Endothelial cell of umbilical vein (primary cell): Measurements from ENCODE around the gene A4GNT. TPM values are rescaled to one million over a fixed set of nuclear protein-coding genes. Genes with fewer than 3 reads are reported as not detected.

ENCODE experiments used
- BruUV-seq: library from RNA; stranded (reverse); fragments of 400-500 nt; replicated peaks from 2 replicates; lab custom pipeline; 2021; lab: Mats Ljungman, UMichigan
- CTCF ChIA-PET: fragments of 300-600, 350-600 bp; sonication (Branson Sonifier 250); formaldehyde crosslinking; loops from one replicate; lab custom pipeline; 2021; ENCODE audit warnings: antibody characterized with exemption, inconsistent platforms; lab: Charles Lee
- POLR2A ChIA-PET: fragments of 300-600, 350-600 bp; sonication (Branson Sonifier 250); formaldehyde crosslinking; loops from one replicate; lab custom pipeline; 2021; ENCODE audit warnings: antibody characterized with exemption, inconsistent platforms; lab: Charles Lee
- DNase-seq: peaks from one replicate; pipeline ENCODE4 v3.0.0-alpha.2; 2011; ENCODE audit warnings: low read depth, low spot score
- FAIRE-seq: peaks from 2 replicates; lab custom pipeline; 2011; peaks lifted over from hg19 to GRCh38; lab: Jason Lieb, UNC
- H2AFZ ChIP-seq: 2 replicates; pipeline ENCODE4 v1.6.0; 2012; ENCODE audit warnings: low read depth, low read length, control low read depth, inconsistent platforms
- H3K27ac ChIP-seq: 2 replicates; pipeline ENCODE4 v1.5.1; 2011; ENCODE audit warnings: low read depth, mild to moderate bottlenecking, control low read depth, low read length, moderate library complexity; ENCODE audit not compliant: insufficient read depth
- H3K27me3 ChIP-seq, 2 experiments: 2 replicates each; pipeline versions ENCODE4 v1.6.0 to v1.6.1; 2011; ENCODE audit warnings: low read length in 2 of 2, mixed read lengths in 1 of 2; ENCODE audit not compliant: control insufficient read depth in 2 of 2, insufficient read depth in 2 of 2
- H3K36me3 ChIP-seq, 2 experiments: 2 replicates in 1 of 2; 3 replicates in 1 of 2; pipeline ENCODE4 v1.5.1; 2011; ENCODE audit warnings: low read length in 2 of 2, mild to moderate bottlenecking in 1 of 2, moderate library complexity in 1 of 2; ENCODE audit not compliant: control insufficient read depth in 2 of 2, insufficient read depth in 2 of 2; ENCODE audit errors: extremely low read depth in 1 of 2
- H3K4me1 ChIP-seq: 3 replicates; pipeline ENCODE4 v1.5.1; 2011; ENCODE audit warnings: mild to moderate bottlenecking, low read length; ENCODE audit not compliant: control insufficient read depth, insufficient read depth; ENCODE audit errors: extremely low read depth
- H3K4me2 ChIP-seq: 2 replicates; pipeline ENCODE4 v1.6.1; 2011; ENCODE audit warnings: low read length, control low read depth, mixed read lengths; ENCODE audit not compliant: insufficient read depth
- H3K4me3 ChIP-seq, 3 experiments: fragments of 200-600 bp in 1 of 3; sonication (generic), shearing (Covaris generic) in 1 of 3; replicated peaks in 1 of 3; 2 replicates each; pipeline ENCODE4 v1.5.1; 2011 to 2016; ENCODE audit warnings: control low read depth in 3 of 3, low read length in 3 of 3, mild to moderate bottlenecking in 2 of 3, inconsistent platforms in 1 of 3, low read depth in 1 of 3, moderate library complexity in 1 of 3; ENCODE audit not compliant: insufficient read depth in 1 of 3
- H3K79me2 ChIP-seq: 2 replicates; pipeline ENCODE4 v1.6.0; 2012; ENCODE audit warnings: low read length, inconsistent platforms; ENCODE audit not compliant: control insufficient read depth, insufficient read depth
- H3K9ac ChIP-seq: replicated peaks from 2 replicates; pipeline ENCODE3; 2011; ENCODE audit warnings: low read length, control low read depth; ENCODE audit not compliant: insufficient read depth; ENCODE audit errors: extremely low read depth
- H3K9me1 ChIP-seq: replicated peaks from 3 replicates; pipeline ENCODE4 v1.6.0; 2011; ENCODE audit warnings: mild to moderate bottlenecking, low read length; ENCODE audit not compliant: control insufficient read depth, insufficient read depth; ENCODE audit errors: extremely low read depth
- H3K9me3 ChIP-seq: replicated peaks from 2 replicates; pipeline ENCODE4 v1.5.1; 2012; ENCODE audit warnings: low read length, inconsistent platforms; ENCODE audit not compliant: control insufficient read depth, insufficient read depth
- H4K20me1 ChIP-seq: replicated peaks from 2 replicates; pipeline ENCODE3; 2011; ENCODE audit warnings: mild to moderate bottlenecking, low read length; ENCODE audit not compliant: control insufficient read depth, insufficient read depth; ENCODE audit errors: extremely low read depth
- CTCF ChIP-seq, 2 donors: IDR thresholded peaks; 1 replicate in 1 of 2; 2 replicates in 1 of 2; pipeline ENCODE4 v1.5.1; 2011; ENCODE audit warnings: low read length in 2 of 2, mild to moderate bottlenecking in 2 of 2, moderate library complexity in 2 of 2, control low read depth in 1 of 2, inconsistent platforms in 1 of 2, low read depth in 1 of 2; ENCODE audit not compliant: insufficient read depth in 1 of 2; ENCODE audit errors: extremely low read depth in 1 of 2
- EZH2 ChIP-seq: IDR thresholded peaks from 2 replicates; pipeline ENCODE4 v1.6.1; 2012; ENCODE audit warnings: borderline replicate concordance, low read depth, mild to moderate bottlenecking, moderate library complexity, low read length, inconsistent platforms; ENCODE audit not compliant: severe bottlenecking
- FOS ChIP-seq: IDR thresholded peaks from 2 replicates; pipeline ENCODE4 v1.6.1; 2011; ENCODE audit warnings: mild to moderate bottlenecking, low read length, moderate library complexity, borderline replicate concordance; ENCODE audit not compliant: insufficient read depth
- GATA2 ChIP-seq: IDR thresholded peaks from 2 replicates; pipeline ENCODE4 v1.7.0; 2011; ENCODE audit warnings: low read depth, mild to moderate bottlenecking, moderate library complexity, mixed read lengths, low read length; ENCODE audit not compliant: insufficient read length, insufficient read depth
- JUN ChIP-seq: IDR thresholded peaks from 2 replicates; pipeline ENCODE4 v1.6.1; 2011; ENCODE audit warnings: borderline replicate concordance, low read depth; ENCODE audit not compliant: insufficient read length, insufficient read depth
- MAX ChIP-seq: IDR thresholded peaks from 2 replicates; pipeline ENCODE4 v1.6.1; 2011; ENCODE audit not compliant: insufficient read depth, insufficient read length
- MYC ChIP-seq: IDR thresholded peaks from one replicate; pipeline ENCODE4 v1.6.1; 2011; ENCODE audit warnings: mild to moderate bottlenecking, low read depth, low read length
- POLR2A ChIP-seq: IDR thresholded peaks from 2 replicates; pipeline ENCODE4 v1.6.1; 2012; ENCODE audit warnings: low read depth, mild to moderate bottlenecking, control low read depth, low read length
- POLR2AphosphoS5 ChIP-seq: IDR thresholded peaks from 2 replicates; pipeline ENCODE4 v1.6.1; 2012; ENCODE audit warnings: low read depth, mild to moderate bottlenecking, control low read depth, low read length, moderate library complexity; ENCODE audit not compliant: insufficient read depth
- dilution Hi-C: fragments of 300-500 bp; cut with MboI; formaldehyde crosslinking; loops from one replicate; pipeline ENCODE4 v1.15.0; 2019; ENCODE audit warnings: low sequenced_read_pairs; ENCODE audit not compliant: extremely low pct_ligation_motif_present
- intact Hi-C: fragments of 100-400 bp; cut with micrococcal nuclease; formaldehyde crosslinking; loops from one replicate; pipeline ENCODE4 v1.10.0; 2022
- polyA plus RNA-seq, 4 experiments: library from polyadenylated mRNA; depleted of rRNA in 3 of 4; stranded (reverse) in 3 of 4; unstranded in 1 of 4; fragments of >200 nt; gene quantifications; 2 replicates each; pipeline versions ENCODE4 v1.2.1 to v1.2.3, GENCODE V29; 2011 to 2012; ENCODE audit warnings: missing spikeins in 1 of 4
- total RNA-seq: library from RNA; stranded (reverse); gene quantifications from 2 replicates; pipeline ENCODE4 v1.2.3, GENCODE V29; 2021

Gene A4GNT
- total and polyA plus RNA-seq, 2 donors (not counting 3 experiments of a cell fraction or from before 2014, with no cell fraction given), result not detected

- H3K9ac ChIP-seq, result no peak overlapping the region
- no peak overlapping the region for H2AFZ ChIP-seq
- H3K9me1 ChIP-seq, result no peaks in the 10 kb centered on the region
- H3K27ac ChIP-seq, result no peak overlapping the region
- H3K4me2 ChIP-seq, result no peak overlapping the region
- FAIRE-seq (no peak), DNase-seq (no peak)
- CTCF ChIA-PET, result interaction anchor here (1.0 to 2.6 kb wide), 4 partner anchors 10 to 37 kb away, joined by 3 to 11 read pairs (median 6); partner anchors contain the start of gene DZIP1L
- no peaks in the 10 kb centered on the region for H3K27me3 ChIP-seq
- H3K79me2 ChIP-seq, result no peaks in the 10 kb centered on the region
- H3K4me1 ChIP-seq, result no peaks in the 10 kb centered on the region
- TF ChIP-seq MAX, result no peak
- TF ChIP-seq MYC, result no peak
- no peak for TF ChIP-seq POLR2A
- no peak for TF ChIP-seq JUN
- dilution Hi-C loops (no loop called here), intact Hi-C loops (no loop called here)
- POLR2A ChIA-PET, result no interaction called here
- H4K20me1 ChIP-seq, result no peaks in the 10 kb centered on the region
- H3K36me3 ChIP-seq, result peaks cover 0 to 1% of the 10 kb centered on the region in 2 experiments
- no TSS peak for BruUV-seq
- no peaks in the 10 kb centered on the region for H3K9me3 ChIP-seq
- H3K4me3 ChIP-seq, result no peak overlapping the region
Measured at GRCh38 chr3:138081371-138082084, 50.7 kb downstream of the A4GNT start.

GRCh38 chr3:138079901-138080300, 52.3 kb downstream of the A4GNT start:
- Histone ChIP-seq H3K79me2 (no peaks in the 10 kb centered on the region), H2AFZ (no peak overlapping the region), H3K4me2 (no peak overlapping the region), H3K36me3 (no peaks in the 10 kb centered on the region), H3K27me3 (no peaks in the 10 kb centered on the region), H3K9me3 (no peaks in the 10 kb centered on the region), H3K4me3 (no peak overlapping the region), H3K9ac (no peak overlapping the region), H3K4me1 (no peaks in the 10 kb centered on the region), H3K9me1 (no peaks in the 10 kb centered on the region), H3K27ac (no peak overlapping the region), H4K20me1 (no peaks in the 10 kb centered on the region)
- TF ChIP-seq JUN (no peak), EZH2 (no peak), GATA2 (no peak), MAX (no peak), POLR2AphosphoS5 (no peak), POLR2A (no peak), CTCF (IDR thresholded peaks at IDR 0.05; ENCODE audit: extremely low read depth in 1 of 2, insufficient read depth in 1 of 2, low read depth in 1 of 2, low read length in 2 of 2) (no peak), FOS (no peak), MYC (no peak)
- intact Hi-C loops (no loop called here), dilution Hi-C loops (no loop called here)
- BruUV-seq, result no TSS peak
- DNase-seq (no peak), FAIRE-seq (no peak)
- ChIA-PET POLR2A (no interaction called here), CTCF (interaction anchor here (0.7 to 1.4 kb wide), 2 partner anchors 11 to 39 kb away, joined by 3 to 5 read pairs; no protein-coding TSS in a partner anchor)
